Upper lobe of right lung (tissue), 1 donor: ENCODE data around the gene HOXB6. TPM values are rescaled to one million over a fixed set of nuclear protein-coding genes. Genes with fewer than 3 reads are reported as not detected.

ENCODE experiments used
- ATAC-seq: fragments of 200-7000 bp; cut with Tn5 transposase; one replicate; pipeline ENCODE4 v1.9.1; 2020; ENCODE audit warnings: mild to moderate bottlenecking, moderate library complexity
- DNase-seq: peaks from one replicate; pipeline ENCODE4 v3.0.0-alpha.2; 2020
- H3K27ac ChIP-seq: fragments of 200-600 bp; one replicate; pipeline ENCODE4 v1.8.0; 2022
- H3K27me3 ChIP-seq: fragments of 200-600 bp; one replicate; pipeline ENCODE4 v1.8.0; 2022; ENCODE audit warnings: mild to moderate bottlenecking
- H3K36me3 ChIP-seq: fragments of 200-600 bp; one replicate; pipeline ENCODE4 v1.8.0; 2022
- H3K4me1 ChIP-seq: fragments of 200-600 bp; one replicate; pipeline ENCODE4 v1.8.0; 2022
- H3K4me3 ChIP-seq: fragments of 200-600 bp; one replicate; pipeline ENCODE4 v1.8.0; 2022; ENCODE audit warnings: mild to moderate bottlenecking
- H3K9me3 ChIP-seq: fragments of 200-600 bp; one replicate; pipeline ENCODE4 v1.8.0; 2022
- CTCF ChIP-seq: fragments of 200-600 bp; IDR thresholded peaks from one replicate; pipeline ENCODE4 v1.8.0; 2022; ENCODE audit warnings: antibody characterized with exemption
- intact Hi-C: fragments of 100-400 bp; cut with DNase I; formaldehyde crosslinking; loops from one replicate; pipeline ENCODE4 v1.11.0; 2022
- total RNA-seq: library from RNA; stranded (reverse); fragmentation: NEBNext Ultra II Directional; extraction: Animal tissue kit (Norgen Biotek cat#: 25700); gene quantifications from one replicate; pipeline ENCODE4 v1.2.1, GENCODE V29; 2021
- donor health status: DM: no; HTN: yes; CAD: no; lungs with severe emphysema.

The HOXB6 gene
- total RNA-seq, 1 donor from 2014 or later: 4.9 TPM

- peak overlapping the region; percentile 31 for H3K4me3 ChIP-seq
- H3K27me3 ChIP-seq: peaks cover 100% of the 10 kb centered on the region
- TF ChIP-seq CTCF: no peak
- H3K9me3 ChIP-seq: no peaks in the 10 kb centered on the region
- DNase-seq: no peak
- intact Hi-C loops: loop anchor here (10.0 kb wide), 1 partner anchor 310 kb away; no protein-coding TSS in a partner anchor
- H3K4me1 ChIP-seq: peaks cover 22% of the 10 kb centered on the region
- H3K27ac ChIP-seq: no peak overlapping the region
- peak; percentile 13 for ATAC-seq
- H3K36me3 ChIP-seq: no peaks in the 10 kb centered on the region
Observed at GRCh38 chr17:48624544-48625494, 20.0 kb upstream of the HOXB6 start.

GRCh38 chr17:48624118-48624517, 19.3 kb upstream of the HOXB6 start:
- Histone ChIP-seq H3K27ac (no peak overlapping the region), H3K9me3 (no peaks in the 10 kb centered on the region), H3K36me3 (no peaks in the 10 kb centered on the region), H3K4me3 (no peak overlapping the region), H3K4me1 (peaks cover 22% of the 10 kb centered on the region), H3K27me3 (peaks cover 100% of the 10 kb centered on the region)
- ATAC-seq: no peak
- no peak for TF ChIP-seq CTCF
- DNase-seq: no peak
- intact Hi-C loops: loop anchor here (10.0 kb wide), 1 partner anchor 309 kb away; no protein-coding TSS in a partner anchor

GRCh38 chr17:48623583-48623982, 18.8 kb upstream of the HOXB6 start:
- peaks cover 100% of the 10 kb centered on the region for H3K27me3 ChIP-seq
- DNase-seq: no peak
- no peaks in the 10 kb centered on the region for H3K9me3 ChIP-seq
- ATAC-seq: no peak
- no peak overlapping the region for H3K27ac ChIP-seq
- H3K4me3 ChIP-seq: no peak overlapping the region
- peaks cover 22% of the 10 kb centered on the region for H3K4me1 ChIP-seq
- intact Hi-C loops: loop anchor here (10.0 kb wide), 1 partner anchor 309 kb away; no protein-coding TSS in a partner anchor
- no peak for TF ChIP-seq CTCF
- H3K36me3 ChIP-seq: no peaks in the 10 kb centered on the region

GRCh38 chr17:48622857-48623256, 18.1 kb upstream of the HOXB6 start:
- H3K4me3 ChIP-seq: no peak overlapping the region
- no peak for TF ChIP-seq CTCF
- intact Hi-C loops: loop anchor here (10.0 kb wide), 1 partner anchor 308 kb away; no protein-coding TSS in a partner anchor
- H3K27me3 ChIP-seq: peaks cover 100% of the 10 kb centered on the region
- H3K27ac ChIP-seq: no peak overlapping the region
- no peaks in the 10 kb centered on the region for H3K36me3 ChIP-seq
- H3K4me1 ChIP-seq: peaks cover 22% of the 10 kb centered on the region
- no peaks in the 10 kb centered on the region for H3K9me3 ChIP-seq
- no peak for DNase-seq
- no peak for ATAC-seq

- TF ChIP-seq CTCF: no peak
- Histone ChIP-seq H3K4me3 (no peak overlapping the region), H3K9me3 (no peaks in the 10 kb centered on the region), H3K27ac (no peak overlapping the region), H3K4me1 (peaks cover 21% of the 10 kb centered on the region), H3K27me3 (peaks cover 100% of the 10 kb centered on the region), H3K36me3 (no peaks in the 10 kb centered on the region)
- DNase-seq (no peak), ATAC-seq (no peak)
- intact Hi-C loops: loop anchor here (10.0 kb wide), 1 partner anchor 307 kb away; no protein-coding TSS in a partner anchor
Observed at GRCh38 chr17:48621410-48622392, 16.9 kb upstream of the HOXB6 start.
